ENCODE results near the gene PWWP2B.
"Not testable (repeated sequence)": the region's sequence is repeated elsewhere in the genome, so short reads cannot be mapped to it uniquely, and the experiment has no call there.

Gene PWWP2B

DNA sequence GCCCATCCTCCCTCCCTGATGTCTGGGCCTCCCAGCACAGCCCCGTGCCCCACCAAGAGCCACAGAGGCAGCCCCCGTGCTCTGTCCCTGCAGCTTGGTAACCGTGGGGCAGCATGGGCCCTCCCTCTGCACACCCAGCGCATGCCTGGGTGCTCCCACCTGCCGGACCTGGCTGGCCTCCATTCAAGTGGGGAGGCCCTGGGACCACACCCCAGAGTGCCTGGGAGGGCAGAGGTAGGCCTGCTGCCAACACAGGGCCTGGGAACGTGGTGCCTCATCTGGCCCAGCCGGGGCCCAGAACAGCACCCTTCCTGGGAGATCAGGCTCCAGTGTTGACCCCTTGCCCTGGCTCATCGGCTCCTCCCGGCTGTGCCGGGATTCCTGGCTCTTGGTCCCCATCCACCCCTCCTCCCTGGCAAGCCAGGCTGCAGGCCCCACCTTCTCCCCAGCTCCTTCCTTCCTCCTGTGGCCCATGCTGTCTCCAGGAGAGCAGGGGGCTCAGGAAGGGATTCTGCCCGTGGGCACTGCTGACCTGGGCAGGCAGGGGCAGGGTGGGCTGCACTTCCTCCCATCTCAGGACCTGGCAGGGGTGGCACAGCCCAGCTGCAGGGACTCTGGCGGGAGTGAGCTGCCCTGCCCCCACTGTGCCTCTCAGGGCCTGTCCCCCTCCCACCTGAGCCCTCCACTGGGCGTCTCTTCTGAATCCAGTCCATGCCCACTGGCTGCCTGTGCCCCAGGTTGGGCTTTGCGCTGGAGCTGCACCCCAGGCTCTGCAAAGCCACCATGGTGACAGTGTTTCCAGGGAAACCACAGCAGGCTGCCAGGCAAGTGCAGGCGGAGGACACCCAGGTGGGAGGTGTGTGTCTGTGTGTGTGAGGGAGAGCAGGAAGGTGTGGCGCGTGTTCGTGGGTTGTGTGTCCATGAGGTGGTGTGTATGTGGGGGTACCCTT lies 32.6 kb downstream of the PWWP2B start:
- H3K36me3 ChIP-seq (ENCODE audit: insufficient read depth, low read length) = no peaks in the 10 kb centered on the region
- H2AFZ ChIP-seq (ENCODE audit: low read depth, low read length) = no peak overlapping the region
- no peaks in the 10 kb centered on the region for H3K27me3 ChIP-seq (ENCODE audit: insufficient read depth, low read length)
- H3K9me3 ChIP-seq (ENCODE audit: low read length) = no peaks in the 10 kb centered on the region
- no peak overlapping the region for H3K4me3 ChIP-seq (ENCODE audit: low read length)
- no peaks in the 10 kb centered on the region for H3K4me1 ChIP-seq (ENCODE audit: insufficient read depth, low read length)

DNA sequence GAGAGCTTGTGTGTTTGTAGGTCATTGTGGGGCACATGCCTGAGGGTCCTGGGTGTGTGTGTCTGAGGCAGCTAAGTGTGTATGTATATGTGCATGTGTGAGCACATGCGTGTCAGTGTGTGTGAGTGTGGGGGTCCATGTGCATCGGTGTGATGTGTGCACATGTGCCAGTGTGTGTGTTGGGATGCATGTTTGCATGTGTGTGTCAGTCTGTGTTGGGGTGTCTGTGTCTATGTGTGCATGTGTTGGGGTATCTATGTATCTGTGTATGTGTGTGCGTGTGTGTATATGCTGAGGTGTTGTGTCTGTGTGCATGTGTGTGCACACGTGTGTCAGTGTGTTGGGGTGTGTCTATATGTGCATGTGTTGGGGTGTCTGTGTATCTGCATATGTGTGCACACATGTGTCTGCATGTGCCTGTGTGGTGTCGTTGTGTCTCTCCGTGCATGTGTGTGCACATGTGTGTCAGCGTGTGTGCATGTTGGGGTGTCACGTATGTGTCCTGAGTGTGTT lies 33.3 kb downstream of the PWWP2B start:
- H3K27me3 ChIP-seq (ENCODE audit: insufficient read depth, low read length) = no peaks in the 10 kb centered on the region
- no peak overlapping the region for H2AFZ ChIP-seq (ENCODE audit: low read depth, low read length)
- H3K9me3 ChIP-seq (ENCODE audit: low read length) = no peaks in the 10 kb centered on the region
- no peaks in the 10 kb centered on the region for H3K4me1 ChIP-seq (ENCODE audit: insufficient read depth, low read length)
- no peak overlapping the region for H3K4me3 ChIP-seq (ENCODE audit: low read length)
- H3K36me3 ChIP-seq (ENCODE audit: insufficient read depth, low read length) = no peaks in the 10 kb centered on the region

DNA sequence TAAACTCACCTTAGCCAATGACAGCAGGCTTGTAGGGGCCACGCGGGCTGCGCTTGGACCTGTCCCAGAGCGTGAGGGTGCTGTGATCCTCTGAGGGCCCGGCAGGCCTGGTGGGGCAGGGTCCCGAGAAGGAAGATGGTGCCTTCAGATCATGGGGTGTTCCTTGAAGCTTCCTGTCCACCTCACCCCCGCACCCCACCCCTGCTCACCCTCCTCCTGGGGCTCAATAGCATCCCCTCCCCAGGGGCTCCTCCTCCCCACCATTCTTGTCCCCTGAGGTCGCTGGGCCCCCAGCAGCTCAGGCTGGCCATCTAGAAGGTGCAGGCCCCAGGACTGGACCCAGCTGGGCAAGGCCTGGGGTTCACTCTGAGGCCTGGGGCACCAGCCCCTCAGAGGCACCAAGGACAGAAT lies 33.9 kb downstream of the PWWP2B start:
- Histone ChIP-seq H3K36me3 (ENCODE audit: insufficient read depth, low read length) (no peaks in the 10 kb centered on the region), H2AFZ (ENCODE audit: low read depth, low read length) (no peak overlapping the region), H3K27me3 (ENCODE audit: insufficient read depth, low read length) (no peaks in the 10 kb centered on the region), H3K4me3 (ENCODE audit: low read length) (no peak overlapping the region), H3K9me3 (ENCODE audit: low read length) (no peaks in the 10 kb centered on the region), H3K4me1 (ENCODE audit: insufficient read depth, low read length) (no peaks in the 10 kb centered on the region)

DNA sequence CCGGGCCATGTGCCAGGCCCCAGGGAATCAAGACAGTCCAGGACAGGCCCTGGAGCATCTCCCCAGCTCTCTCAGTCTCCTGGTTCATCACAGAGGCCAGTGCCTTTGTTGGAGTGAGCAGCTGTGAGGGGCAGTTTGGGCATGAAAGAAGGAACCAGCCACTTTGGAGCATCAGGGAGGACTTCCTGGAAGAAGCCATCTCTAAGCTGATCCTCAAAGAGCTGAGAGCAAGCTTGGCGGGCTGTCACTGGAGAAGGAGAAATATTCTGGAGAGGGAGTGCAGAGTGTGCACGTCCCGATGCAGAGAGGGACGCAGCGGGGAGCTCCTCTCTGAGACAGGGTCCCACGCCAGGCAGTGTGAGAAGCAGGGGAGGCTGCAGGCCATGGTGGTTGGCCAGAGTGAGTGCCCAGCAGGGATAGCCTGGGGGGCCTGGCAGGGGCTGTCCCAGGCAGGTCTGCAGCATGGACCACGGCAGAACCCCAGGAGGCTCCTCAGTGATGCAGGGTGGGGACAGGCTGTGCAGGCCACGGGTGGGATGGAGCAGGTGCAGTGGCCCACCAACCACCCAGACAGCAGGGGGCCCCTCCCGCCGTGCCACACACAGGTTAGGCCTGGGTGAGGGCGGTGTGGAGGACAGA lies 34.7 kb downstream of the PWWP2B start:
- Histone ChIP-seq H2AFZ (ENCODE audit: low read depth, low read length) (no peak overlapping the region), H3K27me3 (ENCODE audit: insufficient read depth, low read length) (no peaks in the 10 kb centered on the region), H3K4me1 (ENCODE audit: insufficient read depth, low read length) (no peaks in the 10 kb centered on the region), H3K4me3 (ENCODE audit: low read length) (no peak overlapping the region), H3K9me3 (ENCODE audit: low read length) (no peaks in the 10 kb centered on the region), H3K36me3 (ENCODE audit: insufficient read depth, low read length) (no peaks in the 10 kb centered on the region)

DNA sequence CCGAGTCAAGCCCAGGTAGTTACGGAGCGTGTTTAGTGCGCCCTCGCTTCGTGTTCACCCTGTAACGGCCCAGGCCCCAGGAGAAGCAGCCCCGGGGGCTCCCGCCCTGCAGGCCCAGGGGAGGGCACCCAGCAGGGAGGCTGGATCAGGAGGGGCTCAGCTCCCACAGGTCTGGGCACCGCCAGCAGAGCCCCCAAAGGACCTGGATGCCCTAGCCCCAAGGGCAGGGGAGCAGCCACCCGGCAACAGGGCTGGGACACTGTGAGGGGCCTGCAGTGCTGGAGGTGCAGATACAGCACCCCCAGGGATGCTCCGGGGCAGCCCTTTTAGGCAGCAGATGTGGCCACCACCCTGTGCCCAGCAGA lies 35.2 kb downstream of the PWWP2B start:
- H3K4me1 ChIP-seq (ENCODE audit: insufficient read depth, low read length) = no peaks in the 10 kb centered on the region
- no peak overlapping the region for H3K4me3 ChIP-seq (ENCODE audit: low read length)
- H3K9me3 ChIP-seq (ENCODE audit: low read length) = no peaks in the 10 kb centered on the region
- H2AFZ ChIP-seq (ENCODE audit: low read depth, low read length) = no peak overlapping the region
- H3K36me3 ChIP-seq (ENCODE audit: insufficient read depth, low read length) = no peaks in the 10 kb centered on the region
- no peaks in the 10 kb centered on the region for H3K27me3 ChIP-seq (ENCODE audit: insufficient read depth, low read length)

DNA sequence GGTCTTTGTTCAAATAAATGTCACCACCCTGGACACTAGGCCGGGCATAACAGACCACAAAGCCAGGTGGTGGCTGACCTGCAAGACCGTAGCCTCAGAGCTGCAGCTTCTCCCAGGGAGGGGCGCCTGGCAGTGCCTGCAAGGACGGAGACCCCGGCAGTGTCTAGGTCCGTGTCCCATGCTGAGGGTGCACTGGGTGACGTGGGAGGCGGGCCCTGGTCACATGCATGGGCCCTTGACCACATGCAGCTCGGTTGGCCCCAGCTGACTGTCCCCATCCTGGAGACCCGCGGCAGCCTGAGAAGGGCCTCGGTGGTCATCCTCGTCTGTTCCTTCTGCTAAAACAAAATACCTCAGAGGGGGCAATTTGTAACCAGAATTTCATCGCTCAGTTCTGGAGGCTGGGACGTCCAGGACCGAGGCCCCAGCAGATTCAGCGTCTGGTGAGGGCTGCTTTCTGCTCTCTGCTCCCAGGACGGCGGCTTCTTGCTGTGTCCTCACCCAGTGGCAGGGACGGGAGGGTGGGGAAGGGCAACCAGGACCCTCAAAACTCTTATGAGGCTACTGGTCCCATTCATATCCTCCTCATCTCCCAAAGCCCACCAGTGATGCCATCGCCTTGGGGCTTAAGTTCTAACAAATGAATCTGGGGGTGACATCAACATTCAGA lies 36.8 kb downstream of the PWWP2B start:
- Histone ChIP-seq H3K27me3 (ENCODE audit: insufficient read depth, low read length) (no peaks in the 10 kb centered on the region), H3K9me3 (ENCODE audit: low read length) (no peaks in the 10 kb centered on the region), H2AFZ (ENCODE audit: low read depth, low read length) (no peak overlapping the region), H3K36me3 (ENCODE audit: insufficient read depth, low read length) (no peaks in the 10 kb centered on the region), H3K4me1 (ENCODE audit: insufficient read depth, low read length) (no peaks in the 10 kb centered on the region), H3K4me3 (ENCODE audit: low read length) (no peak overlapping the region)

DNA sequence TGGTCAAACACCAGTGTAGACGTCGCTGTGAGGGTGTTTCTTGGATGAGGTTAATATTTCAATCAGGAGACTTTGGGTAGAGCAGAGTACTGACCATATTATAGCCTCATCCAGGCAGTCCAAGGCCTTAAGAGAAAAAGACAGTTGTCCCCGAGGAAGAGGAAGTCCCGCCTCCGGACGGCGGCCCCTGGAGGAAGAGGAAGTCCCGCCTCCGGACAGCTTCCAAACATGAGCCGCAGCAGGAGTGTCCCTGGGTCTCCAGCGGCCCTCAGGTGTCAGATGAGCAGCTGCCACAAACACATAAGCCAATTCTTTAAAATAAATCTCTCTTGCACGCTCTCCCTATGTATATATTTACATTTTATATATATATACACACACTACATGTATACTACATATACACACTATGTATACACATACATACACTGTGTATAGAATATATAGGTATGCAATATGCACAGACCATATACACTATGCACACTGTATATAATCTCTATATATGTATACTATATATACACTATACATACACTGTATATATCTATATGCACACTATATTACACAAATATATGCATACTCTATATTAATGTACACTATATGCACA lies 37.5 kb downstream of the PWWP2B start:
- Histone ChIP-seq H3K9me3 (ENCODE audit: low read length) (no peaks in the 10 kb centered on the region), H3K27me3 (ENCODE audit: insufficient read depth, low read length) (no peaks in the 10 kb centered on the region), H3K36me3 (ENCODE audit: insufficient read depth, low read length) (no peaks in the 10 kb centered on the region), H2AFZ (ENCODE audit: low read depth, low read length) (no peak overlapping the region), H3K4me3 (ENCODE audit: low read length) (no peak overlapping the region), H3K4me1 (ENCODE audit: insufficient read depth, low read length) (no peaks in the 10 kb centered on the region)

DNA sequence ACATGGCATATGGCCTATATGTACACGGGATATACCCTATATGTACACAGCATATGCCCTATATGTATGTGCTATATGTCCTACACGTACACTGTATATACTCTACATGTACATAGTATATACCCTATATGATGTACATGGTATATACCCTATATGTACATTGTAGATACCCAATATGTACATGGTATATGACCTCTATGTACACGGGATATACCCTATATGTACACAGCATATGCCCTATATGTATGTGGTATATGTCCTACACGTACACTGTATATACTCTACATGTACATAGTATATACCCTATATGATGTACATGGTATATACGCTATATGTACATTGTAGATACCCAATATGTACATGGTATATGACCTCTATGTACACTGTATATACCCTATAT lies 38.3 kb downstream of the PWWP2B start:
- H3K27me3 ChIP-seq (ENCODE audit: insufficient read depth, low read length); H3K4me1 ChIP-seq (ENCODE audit: insufficient read depth, low read length); H3K36me3 ChIP-seq (ENCODE audit: insufficient read depth, low read length); H3K4me3 ChIP-seq (ENCODE audit: low read length); H2AFZ ChIP-seq (ENCODE audit: low read depth, low read length); H3K9me3 ChIP-seq (ENCODE audit: low read length): not testable (repeated sequence)

DNA sequence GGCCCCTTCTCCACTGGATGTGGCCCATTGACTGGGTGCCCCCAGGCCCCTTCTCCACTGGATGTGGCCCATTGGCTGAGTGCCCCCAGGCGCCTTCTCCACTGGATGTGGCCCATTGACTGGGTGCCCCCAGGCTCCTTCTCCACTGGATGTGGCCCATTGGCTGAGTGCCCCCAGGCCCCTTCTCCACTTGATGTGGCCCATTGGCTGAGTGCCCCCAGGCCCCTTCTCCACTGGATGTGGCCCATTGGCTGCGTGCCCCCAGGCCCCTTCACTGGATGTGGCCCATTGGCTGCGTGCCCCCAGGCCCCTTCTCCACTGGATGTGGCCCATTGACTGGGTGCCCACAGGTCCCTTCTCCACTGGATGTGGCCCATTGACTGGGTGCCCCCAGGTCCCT lies 39.1 kb downstream of the PWWP2B start:
- H3K9me3 ChIP-seq (ENCODE audit: low read length); H3K4me3 ChIP-seq (ENCODE audit: low read length); H2AFZ ChIP-seq (ENCODE audit: low read depth, low read length); H3K27me3 ChIP-seq (ENCODE audit: insufficient read depth, low read length); H3K36me3 ChIP-seq (ENCODE audit: insufficient read depth, low read length); H3K4me1 ChIP-seq (ENCODE audit: insufficient read depth, low read length): not testable (repeated sequence)

DNA sequence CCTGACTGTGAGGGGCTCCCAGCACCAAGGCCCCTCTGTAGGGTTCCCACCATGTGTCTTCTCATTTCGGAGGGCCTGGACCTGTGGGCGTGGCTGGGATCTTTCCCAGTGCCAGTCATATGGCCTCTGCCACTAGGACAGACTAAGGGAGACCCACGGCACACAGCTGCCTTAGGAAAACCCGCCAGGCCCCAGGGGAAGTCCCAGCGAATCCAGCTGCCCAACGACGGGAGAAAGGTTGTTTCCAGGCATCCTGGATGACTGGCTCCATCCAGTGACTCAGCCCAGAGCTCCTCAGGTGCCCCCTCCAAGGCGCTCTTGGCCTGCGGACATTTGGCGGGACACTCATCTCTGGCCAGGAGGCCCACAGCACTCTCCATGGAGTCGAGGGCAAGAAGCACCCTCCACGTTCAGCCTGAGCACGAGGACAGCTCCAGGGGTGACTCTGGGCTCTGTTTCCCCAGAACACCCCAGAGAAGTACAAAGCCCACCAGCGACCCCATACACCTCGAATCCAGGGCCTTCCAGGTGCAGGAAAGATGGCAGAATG lies 39.9 kb downstream of the PWWP2B start:
- H3K36me3 ChIP-seq (ENCODE audit: insufficient read depth, low read length) = no peaks in the 10 kb centered on the region
- H3K27me3 ChIP-seq (ENCODE audit: insufficient read depth, low read length) = no peaks in the 10 kb centered on the region
- H3K4me3 ChIP-seq (ENCODE audit: low read length) = no peak overlapping the region
- H2AFZ ChIP-seq (ENCODE audit: low read depth, low read length) = no peak overlapping the region
- no peaks in the 10 kb centered on the region for H3K4me1 ChIP-seq (ENCODE audit: insufficient read depth, low read length)
- H3K9me3 ChIP-seq (ENCODE audit: low read length) = peaks cover 3% of the 10 kb centered on the region

DNA sequence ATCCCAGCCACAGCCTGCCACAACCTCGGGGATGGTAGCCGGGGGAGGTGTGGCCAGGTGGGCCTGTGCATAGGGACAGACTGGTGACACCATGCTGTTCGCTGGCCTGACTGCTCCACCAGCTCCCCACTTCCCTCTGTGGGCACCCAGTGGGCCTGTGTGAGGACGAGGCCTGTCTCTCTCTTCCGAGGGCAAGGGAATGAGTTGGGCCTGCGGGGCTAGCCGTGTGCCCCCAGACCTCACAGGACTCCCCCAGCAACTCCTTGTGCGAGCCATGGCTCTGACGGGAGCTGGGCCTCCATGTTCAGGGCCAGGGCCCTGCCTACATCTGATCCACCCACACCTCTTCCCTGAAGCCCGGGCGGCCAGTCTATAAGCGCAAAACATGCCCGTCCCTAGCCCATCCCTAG lies 40.5 kb downstream of the PWWP2B start:
- no peaks in the 10 kb centered on the region for H3K36me3 ChIP-seq (ENCODE audit: insufficient read depth, low read length)
- no peaks in the 10 kb centered on the region for H3K27me3 ChIP-seq (ENCODE audit: insufficient read depth, low read length)
- no peak overlapping the region for H2AFZ ChIP-seq (ENCODE audit: low read depth, low read length)
- H3K4me3 ChIP-seq (ENCODE audit: low read length) = no peak overlapping the region
- H3K4me1 ChIP-seq (ENCODE audit: insufficient read depth, low read length) = no peaks in the 10 kb centered on the region
- peaks cover 3% of the 10 kb centered on the region for H3K9me3 ChIP-seq (ENCODE audit: low read length)

DNA sequence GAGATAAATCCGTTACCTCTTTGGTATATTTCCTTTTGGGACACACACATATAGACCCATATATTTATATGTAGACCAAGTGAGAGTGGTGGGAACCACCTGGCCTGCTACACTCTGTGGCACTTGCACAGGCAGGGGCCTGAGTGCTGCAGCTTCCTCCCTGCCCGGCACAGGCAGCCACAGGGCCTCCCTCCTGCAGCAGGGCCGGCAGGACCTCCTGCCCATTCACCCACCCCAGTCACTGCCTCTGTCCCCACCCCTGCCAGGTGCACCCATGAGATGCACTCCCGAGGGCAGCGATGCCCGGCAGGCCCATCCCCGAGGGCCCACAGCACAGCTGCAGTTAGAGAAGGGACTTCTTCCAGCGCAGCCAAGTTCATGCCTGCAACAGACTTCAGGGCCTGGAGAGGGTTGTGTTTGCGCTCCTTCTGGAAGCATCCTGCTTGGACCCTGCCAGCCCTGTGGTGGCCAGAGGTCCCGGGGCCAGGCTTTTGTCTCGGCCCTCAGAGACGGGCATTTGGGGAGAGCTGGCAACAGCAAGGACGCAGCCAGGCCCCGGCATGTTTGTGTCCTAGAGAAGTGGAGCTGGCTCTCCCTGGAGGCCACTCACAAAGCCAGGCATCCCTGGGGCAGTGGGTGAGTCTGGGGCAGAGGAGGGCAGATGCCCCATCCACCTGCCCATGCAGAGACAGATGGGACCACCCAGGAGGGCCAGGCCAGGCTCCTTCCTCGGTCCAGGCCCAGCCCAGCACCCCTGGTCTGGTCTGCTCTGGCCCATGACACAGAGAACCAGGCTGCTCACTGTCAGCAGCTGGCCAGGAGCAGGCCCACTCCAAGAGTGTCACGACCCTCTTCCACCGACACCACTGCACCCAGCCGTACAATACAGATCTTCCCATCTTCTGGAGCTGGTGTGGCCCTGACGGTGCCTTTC lies 41.4 kb downstream of the PWWP2B start:
- H3K9me3 ChIP-seq (ENCODE audit: low read length) = peaks cover 3% of the 10 kb centered on the region
- H3K4me3 ChIP-seq (ENCODE audit: low read length) = no peak overlapping the region
- no peaks in the 10 kb centered on the region for H3K27me3 ChIP-seq (ENCODE audit: insufficient read depth, low read length)
- no peaks in the 10 kb centered on the region for H3K36me3 ChIP-seq (ENCODE audit: insufficient read depth, low read length)
- no peaks in the 10 kb centered on the region for H3K4me1 ChIP-seq (ENCODE audit: insufficient read depth, low read length)
- no peak overlapping the region for H2AFZ ChIP-seq (ENCODE audit: low read depth, low read length)
